DLD1 (cell line): ENCODE measurements around the gene HSPB7.

Experiments
- in situ Hi-C: cut with HindIII; loops from 2 replicates; pipeline ENCODE4 v1.10.0; 2017; ENCODE audit warnings: low sequenced_read_pairs

Gene HSPB7

DNA sequence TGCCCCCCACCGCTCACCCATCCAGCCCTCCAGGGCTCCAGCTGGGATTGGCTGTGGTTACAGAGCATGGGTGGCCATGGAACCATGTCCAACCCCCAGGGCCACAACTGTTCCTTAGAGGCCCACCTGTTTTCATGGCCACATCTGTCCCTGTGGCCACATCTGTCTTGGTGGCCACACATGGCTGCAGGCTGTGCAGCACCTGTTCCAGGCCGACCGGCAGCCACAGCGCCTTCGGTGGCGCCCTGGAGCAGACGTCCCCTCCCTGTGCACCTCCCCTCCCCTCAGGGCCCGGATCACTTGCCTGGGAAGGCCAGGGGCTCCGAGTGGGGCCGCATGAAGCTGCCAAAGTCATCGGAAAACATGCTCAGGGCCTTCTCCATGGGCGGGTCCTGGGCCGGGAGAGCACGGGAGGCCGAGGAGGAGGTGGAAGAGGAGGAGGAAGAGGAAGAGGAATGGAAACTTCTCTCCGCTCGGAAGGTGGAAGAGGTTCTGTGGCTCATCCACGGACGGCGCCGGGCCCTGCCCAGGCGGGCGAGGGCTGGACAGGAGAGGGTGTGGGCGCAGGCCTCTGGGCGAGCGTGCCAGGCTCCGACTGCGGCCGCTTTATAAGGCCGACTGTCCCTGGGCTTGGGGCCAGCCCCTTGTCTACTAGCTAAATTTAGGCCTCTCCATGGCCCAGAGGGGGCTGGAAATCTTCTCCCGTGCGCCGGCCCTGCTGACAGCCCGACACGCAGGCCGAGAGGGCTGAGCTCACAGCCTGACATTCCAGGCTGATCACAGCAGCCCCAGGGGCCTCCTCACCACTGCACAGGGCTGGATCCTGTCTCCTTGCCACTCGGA lies at the start of gene HSPB7:
TSS of gene HSPB7 (minus strand) at position 583 of the 843 bp plus-strand sequence. CDS start at position 503, 80 bp downstream.
- in situ Hi-C loops, result no loop called here

DNA sequence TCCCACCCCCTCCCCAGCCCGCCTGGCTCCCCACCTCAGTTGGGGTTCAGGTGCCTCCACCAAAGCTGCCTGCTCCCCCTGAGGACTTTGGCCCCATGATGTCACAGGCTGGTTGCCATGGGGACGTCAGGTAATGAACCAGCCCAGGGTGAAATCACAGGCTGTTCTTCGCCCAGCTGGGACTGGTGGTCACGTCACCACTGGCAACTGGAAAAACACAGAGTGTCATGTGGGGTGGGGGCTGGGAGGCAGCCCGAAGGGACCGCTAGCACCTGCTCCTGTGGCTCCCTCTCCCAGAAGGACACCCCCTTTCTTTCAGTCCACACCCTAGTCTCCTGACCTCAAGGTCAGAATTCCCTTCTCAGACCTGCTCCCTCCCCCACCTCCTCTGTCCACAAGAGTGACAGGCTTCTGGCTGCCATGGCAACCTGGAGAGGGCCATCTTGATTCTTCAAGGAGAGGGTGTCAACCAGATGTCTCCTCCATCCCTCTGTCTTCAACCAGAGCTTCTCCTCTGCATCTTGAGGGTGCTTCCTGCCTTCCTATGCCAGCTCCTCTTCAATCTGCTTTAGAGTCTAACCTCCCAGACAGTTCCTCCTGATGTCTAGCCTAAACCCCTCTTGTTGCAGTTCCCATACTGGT lies 49.4 kb upstream of the HSPB7 start:
- in situ Hi-C loops, result loop anchor here (10.0 to 25.0 kb wide), 2 partner anchors 170 to 192 kb away; partner anchors contain the start of gene CPLANE2

DNA sequence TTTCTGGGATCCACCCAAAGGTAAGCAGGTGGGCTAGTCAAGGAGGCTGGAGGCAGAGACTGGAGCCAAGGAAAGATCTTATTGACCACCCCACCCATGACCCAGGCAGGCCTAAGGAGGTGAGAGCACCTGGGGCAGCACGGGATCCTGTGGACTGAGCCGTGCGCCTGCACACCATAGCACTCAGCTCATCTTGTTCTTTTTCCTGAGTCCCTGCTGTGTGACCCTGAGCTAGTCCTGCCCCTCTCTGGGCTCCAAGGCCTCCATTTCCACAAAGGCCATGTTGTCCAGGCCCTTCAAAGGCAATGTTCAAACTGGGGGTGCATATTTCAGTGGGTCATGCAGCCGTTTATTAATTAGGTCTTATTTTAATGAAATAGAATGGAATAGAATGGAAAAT lies 48.4 kb upstream of the HSPB7 start:
- in situ Hi-C loops, result loop anchor here (10.0 to 25.0 kb wide), 2 partner anchors 171 to 191 kb away; partner anchors contain the start of gene CPLANE2

DNA sequence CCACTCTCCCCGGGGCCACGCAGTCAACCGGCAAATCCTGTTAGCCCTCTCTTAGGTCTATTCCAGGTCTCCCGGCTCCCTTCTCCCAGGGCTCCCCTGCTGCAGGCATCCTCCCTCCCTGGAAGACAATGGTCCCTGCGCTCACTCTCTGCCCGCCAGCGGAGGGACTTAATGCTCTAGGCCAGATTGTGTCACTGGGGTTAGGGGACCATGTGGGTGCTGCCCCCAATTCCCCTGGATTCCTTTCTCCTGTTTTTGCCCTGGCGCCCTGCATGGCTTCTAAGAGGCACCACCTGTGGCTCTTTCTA lies 47.4 kb upstream of the HSPB7 start:
- in situ Hi-C loops, result loop anchor here (10.0 to 25.0 kb wide), 2 partner anchors 172 to 190 kb away; partner anchors contain the start of gene CPLANE2

DNA sequence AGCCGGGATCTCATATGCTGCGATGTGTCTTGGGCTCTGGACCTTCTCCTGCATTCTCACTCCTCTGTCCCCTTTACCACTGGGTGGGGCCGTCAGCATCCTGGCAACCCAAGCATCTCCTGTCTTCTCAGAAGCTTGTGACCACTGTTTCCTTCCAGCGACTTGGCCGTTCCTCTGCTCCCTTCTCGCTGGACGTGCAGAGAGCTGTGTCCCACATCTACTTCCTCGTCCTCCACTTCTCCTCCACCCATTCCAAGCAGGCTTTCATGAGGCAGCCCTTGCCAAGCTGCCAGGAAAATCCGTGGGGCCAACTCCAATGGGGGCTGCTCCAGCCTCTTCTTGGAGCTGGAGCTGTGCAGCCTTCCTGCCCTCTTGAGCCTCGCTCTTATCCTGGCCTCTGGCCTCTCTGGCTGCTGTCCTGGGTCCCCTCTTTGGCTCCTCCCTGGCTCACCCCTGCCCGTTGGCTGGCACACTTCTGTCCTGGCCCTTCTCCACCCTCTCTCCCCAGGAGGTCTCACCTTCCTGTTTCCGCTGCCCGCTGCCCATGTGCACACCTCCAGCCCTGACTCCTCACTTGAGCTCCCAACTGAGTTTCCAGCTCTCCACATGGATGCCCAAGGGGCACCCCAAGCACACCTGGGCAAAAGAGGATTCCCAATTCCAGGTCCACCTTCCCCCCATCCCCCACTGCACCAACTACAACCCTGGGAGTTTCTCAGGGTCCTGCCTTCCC lies 46.9 kb upstream of the HSPB7 start:
- in situ Hi-C loops, result loop anchor here (10.0 to 25.0 kb wide), 2 partner anchors 173 to 190 kb away; partner anchors contain the start of gene CPLANE2

DNA sequence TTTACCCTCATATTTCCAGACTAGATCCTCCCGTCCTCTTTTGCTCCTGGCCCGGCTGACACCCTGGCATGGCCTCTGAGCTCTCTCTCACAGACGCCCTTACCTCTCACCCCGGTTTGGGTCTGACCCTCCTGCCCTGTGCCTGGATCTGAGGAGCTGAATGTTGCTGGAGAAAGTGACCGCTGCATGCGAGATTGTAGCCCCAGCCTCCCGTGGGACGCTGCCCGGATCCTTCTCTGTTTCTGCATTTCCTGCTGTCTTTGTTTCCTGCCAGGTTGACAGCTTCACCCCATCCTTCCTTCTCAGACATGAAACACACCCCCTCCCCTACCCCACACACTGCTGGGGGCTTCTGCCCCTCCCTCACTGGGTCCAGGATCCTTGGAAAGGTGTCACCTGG lies 46.1 kb upstream of the HSPB7 start:
- in situ Hi-C loops, result loop anchor here (10.0 to 25.0 kb wide), 2 partner anchors 173 to 189 kb away; partner anchors contain the start of gene CPLANE2

DNA sequence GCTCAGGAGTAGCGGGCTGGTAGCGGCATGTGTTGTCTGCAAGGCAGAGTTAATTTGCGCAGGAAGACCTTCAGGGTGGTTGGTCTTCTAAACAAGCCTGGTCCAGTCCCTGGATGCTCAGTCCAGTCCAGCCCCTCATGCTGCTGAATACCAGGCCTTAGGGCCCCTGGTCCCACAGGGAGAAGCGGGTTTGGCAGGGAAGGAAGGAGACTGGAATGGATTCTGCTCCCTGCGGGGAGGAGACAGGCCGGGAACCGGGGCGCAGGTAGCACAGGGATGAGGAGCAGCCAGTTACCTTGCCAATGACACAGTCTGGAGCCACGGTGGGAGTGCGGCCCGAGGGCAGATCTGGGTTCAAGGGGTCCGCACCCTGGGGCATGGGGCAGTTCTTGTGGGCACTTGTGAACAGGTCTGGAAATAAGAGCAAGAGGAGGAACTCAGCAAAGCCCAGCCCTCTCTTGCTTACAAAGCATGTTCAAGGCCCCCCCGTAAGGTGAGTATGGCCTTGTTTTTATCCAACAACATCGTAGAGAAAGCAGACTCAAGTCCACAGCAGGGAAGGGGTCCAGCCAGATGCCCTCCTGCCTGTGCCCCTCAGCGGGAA lies 45.5 kb upstream of the HSPB7 start:
- in situ Hi-C loops, result loop anchor here (10.0 to 25.0 kb wide), 2 partner anchors 174 to 189 kb away; partner anchors contain the start of gene CPLANE2

DNA sequence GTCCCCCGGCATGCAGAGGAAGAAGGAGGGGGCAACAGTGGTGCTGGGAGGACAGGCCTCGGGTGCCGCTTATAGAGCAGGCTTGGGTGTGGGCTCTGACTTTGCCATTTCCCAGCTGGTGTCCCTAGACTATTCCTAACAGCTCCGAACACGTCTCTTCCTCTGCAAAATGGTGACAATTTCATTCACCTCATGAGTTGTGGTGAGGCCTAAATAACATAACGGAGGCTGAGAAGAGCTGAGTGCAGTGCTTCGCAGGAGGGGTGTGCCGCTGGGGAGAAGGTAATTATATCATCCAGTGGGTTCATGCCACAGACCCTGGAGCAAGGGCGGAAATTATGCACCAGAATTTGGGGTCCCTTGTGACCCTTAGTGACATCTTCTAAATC lies 44.8 kb upstream of the HSPB7 start:
- in situ Hi-C loops, result loop anchor here (10.0 to 25.0 kb wide), 2 partner anchors 175 to 188 kb away; partner anchors contain the start of gene CPLANE2

DNA sequence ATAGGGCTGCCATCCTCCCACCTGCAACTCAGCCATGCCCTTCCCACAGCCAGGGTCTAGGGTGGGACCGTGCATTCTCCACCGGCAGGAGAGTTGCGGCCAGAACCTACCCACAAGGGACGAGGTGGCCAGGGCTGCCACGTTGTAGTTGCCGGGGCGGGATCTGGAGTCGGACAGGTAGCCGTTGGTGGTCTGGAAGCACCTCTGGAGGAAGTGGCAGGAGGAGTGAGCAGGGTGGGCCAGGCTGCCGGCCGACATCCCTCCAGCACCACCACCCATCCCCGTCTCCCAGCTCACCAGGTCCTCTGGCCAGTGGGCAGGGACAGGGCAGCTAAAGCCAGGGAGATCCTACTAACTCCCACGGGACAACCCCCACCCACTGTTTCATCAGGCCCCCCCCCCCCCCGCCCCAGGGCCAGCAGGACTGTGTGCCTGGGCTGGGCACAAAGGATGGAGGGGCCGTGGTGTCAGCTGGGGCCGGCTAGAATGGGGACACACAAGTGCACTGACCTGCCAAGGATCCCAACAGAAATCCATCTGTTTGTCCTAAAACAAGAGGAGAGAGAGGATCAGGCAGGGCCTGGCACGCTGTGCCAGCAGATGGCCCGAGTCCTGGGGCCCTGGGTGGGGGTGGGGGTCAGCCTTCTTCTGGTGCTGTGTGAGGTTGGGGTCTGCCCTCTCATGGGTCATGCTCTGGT lies 44.3 kb upstream of the HSPB7 start:
- in situ Hi-C loops, result loop anchor here (10.0 to 25.0 kb wide), 2 partner anchors 175 to 187 kb away; partner anchors contain the start of gene CPLANE2

DNA sequence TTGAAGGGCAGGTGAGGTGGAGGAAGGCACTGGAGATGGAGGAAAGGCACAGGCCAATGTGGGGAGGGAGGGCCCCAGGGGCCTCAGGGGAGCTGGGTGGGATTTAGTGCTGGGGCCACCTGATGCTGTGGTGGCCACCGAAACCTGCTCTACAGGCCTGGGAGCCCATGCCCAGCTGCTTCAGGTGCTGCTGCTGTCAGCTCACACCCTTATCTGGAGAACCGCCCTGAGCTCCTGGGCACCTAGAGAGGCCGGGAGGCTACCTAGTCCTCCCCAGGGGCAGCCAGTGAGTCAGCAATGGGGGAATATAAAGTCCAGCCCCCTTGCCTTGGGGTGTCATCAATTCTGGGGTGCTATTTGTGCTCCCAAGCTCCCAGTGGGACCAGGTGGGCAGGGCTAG lies 43.4 kb upstream of the HSPB7 start:
- in situ Hi-C loops, result loop anchor here (10.0 to 25.0 kb wide), 2 partner anchors 176 to 186 kb away; partner anchors contain the start of gene CPLANE2

DNA sequence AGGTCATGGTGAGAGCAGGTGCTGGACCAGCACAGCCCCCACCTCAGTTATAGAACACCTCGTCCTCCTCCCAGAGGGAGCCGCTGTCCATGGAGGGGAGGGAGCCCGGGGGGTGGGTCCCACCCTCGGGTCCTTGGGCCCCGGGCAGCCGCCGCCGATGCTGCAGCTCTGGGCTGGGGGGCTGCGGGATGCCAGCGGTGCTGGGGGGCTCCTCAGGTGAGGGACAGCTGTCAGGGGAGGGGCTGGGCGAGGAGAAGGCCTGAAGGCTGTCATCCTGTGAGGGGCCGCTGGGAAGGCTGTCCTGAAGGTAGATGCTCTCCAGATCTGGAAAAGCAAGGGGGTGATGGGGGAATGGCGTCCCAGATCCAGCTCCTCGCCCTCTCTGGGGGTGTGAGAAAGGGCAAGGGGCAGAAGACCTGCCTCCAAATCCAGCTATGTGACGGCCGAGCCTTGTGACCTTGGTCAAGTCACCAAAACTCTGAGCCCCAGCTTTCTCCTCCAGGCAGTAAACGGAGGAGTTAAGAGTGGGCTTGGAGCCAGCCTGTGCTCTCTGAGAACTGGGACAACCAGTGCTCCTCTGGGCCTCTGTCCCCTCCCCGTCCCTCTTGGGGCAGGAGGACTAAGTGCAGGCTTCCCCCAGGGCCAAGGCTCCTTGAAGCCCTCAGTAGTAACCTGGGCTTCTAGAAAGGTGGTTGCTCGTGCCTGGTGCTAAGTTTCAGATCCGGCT lies 40.7 kb upstream of the HSPB7 start:
- in situ Hi-C loops, result loop anchor here (25.0 kb wide), 1 partner anchor 179 kb away; the partner anchor contains the start of gene CPLANE2

DNA sequence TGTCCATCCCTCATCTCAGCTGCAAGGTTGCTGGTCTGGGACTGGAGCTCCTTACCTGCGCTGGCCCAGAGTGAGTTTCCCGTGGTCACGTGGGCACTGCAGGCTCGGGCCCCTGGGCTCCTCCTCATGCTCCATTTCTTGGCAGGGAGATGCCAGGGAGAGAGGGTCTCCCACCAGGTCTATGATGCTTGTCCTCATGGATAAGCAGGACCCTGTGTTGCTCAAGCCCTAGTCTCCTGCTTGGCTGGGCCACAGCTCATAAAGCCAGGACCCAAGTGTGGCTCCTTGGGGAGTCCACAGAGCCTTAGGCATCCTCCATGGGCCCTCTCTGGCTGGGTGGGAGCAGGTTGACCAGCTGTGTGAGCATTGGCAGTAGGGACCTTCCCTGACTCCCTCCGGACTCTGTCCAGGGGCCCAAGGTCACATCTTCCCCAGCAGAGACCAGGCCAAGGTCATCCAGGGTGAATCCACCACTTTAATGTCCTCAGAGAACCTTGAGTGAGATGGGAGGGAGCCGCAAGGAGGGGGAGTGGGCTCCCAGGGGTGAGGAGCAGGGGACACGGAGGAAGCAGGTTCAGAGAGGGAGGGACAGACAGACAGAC lies 39.6 kb upstream of the HSPB7 start:
- in situ Hi-C loops, result loop anchor here (25.0 kb wide), 1 partner anchor 180 kb away; the partner anchor contains the start of gene CPLANE2

DNA sequence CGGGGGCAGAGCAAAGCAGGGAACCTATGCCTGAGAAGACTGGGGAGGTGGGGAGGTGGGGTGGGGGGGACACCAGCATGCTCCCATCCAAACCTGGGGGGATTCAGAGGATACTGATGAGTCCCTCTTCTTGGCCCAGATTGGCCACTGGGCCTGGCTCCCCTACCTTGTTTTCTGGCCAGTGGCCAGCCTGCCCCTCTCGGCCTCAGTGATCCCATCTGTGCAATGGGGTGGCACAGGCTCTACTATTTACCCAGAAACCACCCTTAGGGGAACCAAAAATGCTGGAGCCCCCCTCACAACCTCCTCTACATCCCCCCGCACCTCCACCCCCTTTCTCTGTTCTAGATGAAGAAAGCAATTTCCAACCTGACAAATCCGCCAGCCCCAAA lies 38.7 kb upstream of the HSPB7 start:
- in situ Hi-C loops, result loop anchor here (25.0 kb wide), 1 partner anchor 181 kb away; the partner anchor contains the start of gene CPLANE2

DNA sequence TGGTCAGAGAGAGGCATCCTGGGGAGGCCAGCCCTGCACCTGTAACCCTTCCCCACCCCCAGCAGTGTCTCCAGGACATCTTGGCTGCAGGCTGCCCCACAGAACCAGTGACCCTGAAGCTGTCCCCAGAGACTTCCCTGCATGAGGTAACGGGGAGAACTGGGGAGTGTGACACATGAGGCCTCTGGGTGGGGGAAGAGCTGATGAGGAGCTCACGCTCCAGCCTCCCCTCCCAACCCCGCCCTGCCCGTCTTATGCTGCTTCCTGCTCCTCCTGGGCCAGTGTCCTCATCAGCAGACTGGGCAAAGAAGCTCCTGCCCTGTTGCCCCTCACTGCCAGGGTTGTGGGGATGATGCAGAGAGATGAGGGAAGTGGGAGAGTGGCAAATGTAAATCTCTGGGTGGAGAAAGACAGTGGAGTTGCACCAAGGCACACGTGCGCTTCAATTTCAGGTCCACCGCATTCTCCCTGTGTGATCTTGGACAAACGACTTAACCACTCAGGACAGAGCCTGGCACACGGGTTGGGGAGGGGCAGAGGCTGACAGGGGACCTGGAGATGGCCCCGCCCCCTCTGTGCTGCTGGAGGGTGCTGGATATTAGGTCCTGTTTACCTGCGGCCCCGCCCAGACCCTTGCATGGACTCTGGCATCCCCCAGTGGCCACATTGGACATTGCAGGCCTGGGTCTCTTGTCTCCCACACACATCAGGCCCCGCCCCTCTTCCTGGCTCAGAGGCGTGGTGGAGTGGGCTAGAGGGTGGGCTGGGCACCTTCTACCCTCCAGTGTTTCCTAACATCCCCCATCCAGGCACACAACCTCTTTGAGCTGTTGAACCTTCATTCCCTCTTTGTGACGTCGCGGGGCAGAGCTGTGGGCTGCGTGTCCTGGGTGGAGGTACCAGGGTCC lies 38.0 kb upstream of the HSPB7 start:
- in situ Hi-C loops, result loop anchor here (25.0 kb wide), 1 partner anchor 181 kb away; the partner anchor contains the start of gene CPLANE2

DNA sequence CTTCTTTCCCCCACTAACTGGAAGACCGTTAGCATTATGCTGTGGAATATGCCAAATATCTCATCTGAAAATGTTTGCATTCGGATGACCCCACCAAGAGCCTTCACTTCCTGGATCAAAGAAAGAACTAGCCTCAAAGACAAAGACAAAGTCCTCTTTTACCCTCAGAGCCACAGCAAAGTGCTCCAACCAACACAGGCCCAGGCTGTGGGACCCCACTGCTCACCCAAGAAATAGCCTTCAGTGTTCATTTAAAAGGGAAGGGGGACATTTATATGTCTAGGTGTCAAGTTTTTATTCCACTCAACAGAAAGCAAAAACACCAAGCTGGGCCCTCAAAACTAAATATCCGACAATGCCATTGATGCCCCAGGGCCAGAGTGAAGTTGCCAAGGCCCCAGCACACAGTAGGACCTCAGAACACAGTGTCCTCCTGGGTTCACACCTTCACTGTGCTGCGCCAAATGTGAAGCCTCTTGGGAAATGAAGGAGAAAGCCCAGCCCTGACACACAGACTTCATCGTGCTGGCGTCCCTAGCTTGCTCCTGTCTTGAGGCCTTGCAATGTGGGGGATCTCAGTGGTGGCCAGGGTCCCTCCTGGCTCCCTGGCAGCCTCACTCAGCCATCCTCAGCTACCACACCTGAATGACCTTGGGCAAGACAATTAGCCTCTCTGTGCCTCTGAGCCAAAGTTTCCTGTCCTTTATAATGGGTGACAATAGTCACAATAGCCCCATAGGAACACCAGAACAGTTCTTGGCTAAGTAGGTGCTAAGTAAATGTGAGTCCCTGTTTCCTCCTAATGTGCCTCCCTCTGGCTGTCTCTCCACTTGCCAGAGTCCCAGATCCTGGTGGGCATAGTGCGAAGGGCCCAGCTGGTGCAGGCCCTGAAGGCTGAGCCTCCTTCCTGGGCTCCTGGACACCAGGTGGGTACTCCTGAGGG lies 37.0 kb upstream of the HSPB7 start:
- in situ Hi-C loops, result loop anchor here (25.0 kb wide), 1 partner anchor 182 kb away; the partner anchor contains the start of gene CPLANE2
